ENCODE data around the gene ARL6IP5.

Gene ARL6IP5

DNA sequence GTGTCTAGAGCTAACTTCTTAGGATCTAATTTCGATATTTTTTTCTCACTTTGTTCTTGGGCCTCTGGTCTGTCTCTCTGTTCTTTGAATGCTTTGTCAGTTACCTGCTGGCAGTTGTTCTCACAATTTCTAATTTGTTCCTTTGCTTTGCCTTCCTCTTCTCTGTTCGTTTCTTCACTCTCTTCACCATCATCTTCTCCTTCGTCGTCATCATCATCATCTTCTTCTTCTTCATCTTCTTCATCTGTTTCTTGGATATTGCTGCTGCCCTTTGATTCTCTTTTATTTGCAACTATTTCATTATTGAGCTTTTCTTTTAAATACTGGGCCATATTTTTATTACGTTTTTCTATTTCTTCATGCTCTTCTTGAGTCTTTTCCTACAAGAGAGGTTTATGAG is 34.9 kb downstream of the ARL6IP5 start:
- H3K27ac ChIP-seq = no peak overlapping the region
- TF ChIP-seq, protein P1, sequence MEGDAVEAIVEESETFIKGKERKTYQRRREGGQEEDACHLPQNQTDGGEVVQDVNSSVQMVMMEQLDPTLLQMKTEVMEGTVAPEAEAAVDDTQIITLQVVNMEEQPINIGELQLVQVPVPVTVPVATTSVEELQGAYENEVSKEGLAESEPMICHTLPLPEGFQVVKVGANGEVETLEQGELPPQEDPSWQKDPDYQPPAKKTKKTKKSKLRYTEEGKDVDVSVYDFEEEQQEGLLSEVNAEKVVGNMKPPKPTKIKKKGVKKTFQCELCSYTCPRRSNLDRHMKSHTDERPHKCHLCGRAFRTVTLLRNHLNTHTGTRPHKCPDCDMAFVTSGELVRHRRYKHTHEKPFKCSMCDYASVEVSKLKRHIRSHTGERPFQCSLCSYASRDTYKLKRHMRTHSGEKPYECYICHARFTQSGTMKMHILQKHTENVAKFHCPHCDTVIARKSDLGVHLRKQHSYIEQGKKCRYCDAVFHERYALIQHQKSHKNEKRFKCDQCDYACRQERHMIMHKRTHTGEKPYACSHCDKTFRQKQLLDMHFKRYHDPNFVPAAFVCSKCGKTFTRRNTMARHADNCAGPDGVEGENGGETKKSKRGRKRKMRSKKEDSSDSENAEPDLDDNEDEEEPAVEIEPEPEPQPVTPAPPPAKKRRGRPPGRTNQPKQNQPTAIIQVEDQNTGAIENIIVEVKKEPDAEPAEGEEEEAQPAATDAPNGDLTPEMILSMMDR (conservative IDR thresholded peaks at IDR 0.05) = no peak
- TF ChIP-seq ZFX (IDR thresholded peaks at IDR 0.05) = no peak

DNA sequence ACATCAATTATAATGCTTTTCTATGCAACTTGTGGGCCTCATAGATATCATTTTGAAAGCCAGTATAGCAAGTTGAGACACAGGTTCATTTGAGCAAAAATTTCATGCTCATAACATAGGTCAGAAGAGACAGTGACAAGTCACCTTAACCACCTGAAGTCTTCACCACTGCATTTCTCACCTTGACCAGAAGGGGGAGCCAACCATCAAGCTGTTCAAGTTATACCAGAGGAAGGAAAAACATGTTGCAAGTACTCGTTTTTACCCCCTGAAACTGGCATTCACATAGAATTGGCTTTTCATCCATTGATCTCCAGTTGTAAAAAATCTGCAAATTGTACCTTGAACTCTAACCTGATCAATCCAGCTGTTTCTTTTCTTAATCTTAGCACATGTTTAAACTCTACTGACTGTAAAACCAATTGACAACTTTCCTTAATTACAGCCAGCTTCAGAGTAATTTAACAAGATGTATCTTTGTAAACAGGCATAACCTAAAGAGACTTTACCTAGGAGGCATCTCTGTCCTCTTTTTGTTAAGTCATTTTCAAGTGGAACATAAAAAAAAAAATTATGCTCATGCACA is 36.2 kb downstream of the ARL6IP5 start:
- no peak for TF ChIP-seq ZFX (IDR thresholded peaks at IDR 0.05)
- TF ChIP-seq, protein P1 (conservative IDR thresholded peaks at IDR 0.05) = peak; percentile 88
- no peak overlapping the region for H3K27ac ChIP-seq

- no peak overlapping the region for H3K27ac ChIP-seq
- TF ChIP-seq ZFX (IDR thresholded peaks at IDR 0.05) = no peak
- TF ChIP-seq, protein P1 (conservative IDR thresholded peaks at IDR 0.05) = no peak
These were observed 36.8 kb downstream of the ARL6IP5 start for GRCh38 chr3:69121513-69121912.

- no peak overlapping the region for H3K27ac ChIP-seq
- no peak for TF ChIP-seq ZFX (IDR thresholded peaks at IDR 0.05)
- TF ChIP-seq, protein P1 (conservative IDR thresholded peaks at IDR 0.05) = no peak
These were observed 37.2 kb downstream of the ARL6IP5 start for GRCh38 chr3:69121950-69122349.

DNA sequence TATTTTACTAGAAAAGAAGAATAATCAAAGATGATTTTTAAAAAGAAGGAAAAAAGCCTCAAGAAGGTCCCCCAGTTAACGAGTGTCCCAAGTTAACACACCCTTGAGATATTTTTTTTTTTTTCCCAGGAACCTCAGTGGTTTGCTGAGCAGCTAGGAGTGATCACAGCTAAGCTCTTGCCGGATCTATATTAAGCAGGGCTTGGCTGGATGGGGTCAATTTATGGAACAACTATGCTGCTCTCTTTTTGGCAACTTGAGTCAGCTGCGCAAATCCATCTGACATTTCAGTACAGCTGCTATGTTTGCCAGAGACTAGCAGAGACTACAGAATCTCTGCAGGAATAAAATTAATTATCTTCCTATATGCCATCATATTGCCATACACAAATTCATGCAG is 37.7 kb downstream of the ARL6IP5 start, which contains the start of gene LMOD3:
TSS of gene LMOD3 (minus strand) at position 193 of the 400 bp plus-strand sequence. CDS start 209 bp downstream, outside the sequence.
- TF ChIP-seq, protein P1 (conservative IDR thresholded peaks at IDR 0.05) = no peak
- TF ChIP-seq ZFX (IDR thresholded peaks at IDR 0.05) = no peak
- no peak within 1 kb of the TSS for H3K27ac ChIP-seq

DNA sequence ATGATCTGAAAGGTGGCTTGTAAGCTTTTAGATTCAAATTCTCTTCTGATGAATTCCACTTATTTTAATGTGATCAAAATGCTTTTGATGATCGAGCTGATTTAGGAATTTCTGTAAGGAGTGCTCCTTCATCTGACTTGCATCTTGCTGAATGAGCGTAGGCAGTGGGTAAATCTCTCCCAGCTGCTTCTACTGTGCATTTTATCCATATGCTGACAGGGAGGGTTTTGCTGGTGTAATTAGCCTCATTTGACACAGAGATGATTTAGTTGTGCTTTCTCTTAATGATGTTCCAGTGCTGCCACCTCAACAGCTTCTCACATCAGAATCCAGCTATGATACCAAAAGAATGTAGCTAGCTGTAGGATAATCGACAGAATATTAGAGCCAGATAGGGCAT is 41.5 kb downstream of the ARL6IP5 start:
- H3K27ac ChIP-seq = no peak overlapping the region
- no peak for TF ChIP-seq ZFX (IDR thresholded peaks at IDR 0.05)
- TF ChIP-seq, protein P1 (conservative IDR thresholded peaks at IDR 0.05) = no peak

GRCh38 chr3:69126999-69127398 is 42.3 kb downstream of the ARL6IP5 start:
- H3K27ac ChIP-seq = no peak overlapping the region
- TF ChIP-seq ZFX (IDR thresholded peaks at IDR 0.05) = no peak
- TF ChIP-seq, protein P1 (conservative IDR thresholded peaks at IDR 0.05) = no peak
